ENCODE results near the gene TECPR2. TPM values are rescaled to one million over a fixed set of nuclear protein-coding genes. Genes with fewer than 3 reads are reported as not detected.
A peak's percentile ranks its signal among the peaks of the same experiment; 100 is the strongest.
"Not testable (repeated sequence)": the region's sequence is repeated elsewhere in the genome, so short reads cannot be mapped to it uniquely, and the experiment has no call there.

The TECPR2 gene
- total RNA-seq, 1 donor from 2014 or later, result 12.0 TPM

- H3K4me3 ChIP-seq (ENCODE audit: low read length in 3 of 3), result no peak overlapping the region
Measured at GRCh38 chr14:102518063-102518648, 155.4 kb downstream of the TECPR2 start.

GRCh38 chr14:102519709-102520108 is 157.0 kb downstream of the TECPR2 start:
- H3K27ac ChIP-seq (ENCODE audit: low read depth, low read length); H3K9me3 ChIP-seq (ENCODE audit: control insufficient read depth in 3 of 3, low read length in 3 of 3); H3K4me3 ChIP-seq (ENCODE audit: low read length in 3 of 3); H3K9ac ChIP-seq (ENCODE audit: low read depth in 1 of 3, low read length in 3 of 3); H3K27me3 ChIP-seq (ENCODE audit: control insufficient read depth in 3 of 3, insufficient read depth in 3 of 3, low read length in 3 of 3); H3K36me3 ChIP-seq (ENCODE audit: control insufficient read depth in 3 of 3, insufficient read depth in 3 of 3, low read length in 3 of 3): not testable (repeated sequence)
- peaks cover 10 to 20% (median 10%) of the 10 kb centered on the region in 3 donors for H3K4me1 ChIP-seq (ENCODE audit: control insufficient read depth in 3 of 3, insufficient read depth in 3 of 3, low read length in 3 of 3)

More at GRCh38 chr14:102518063-102518648, 155.4 kb downstream of the TECPR2 start:
- no peaks in the 10 kb centered on the region for H3K27me3 ChIP-seq (ENCODE audit: control insufficient read depth in 3 of 3, insufficient read depth in 3 of 3, low read length in 3 of 3)
- no peaks in the 10 kb centered on the region for H3K36me3 ChIP-seq (ENCODE audit: control insufficient read depth in 3 of 3, insufficient read depth in 3 of 3, low read length in 3 of 3)
- H3K9ac ChIP-seq (ENCODE audit: low read depth in 1 of 3, low read length in 3 of 3), result no peak overlapping the region
- no peaks in the 10 kb centered on the region for H3K9me3 ChIP-seq (ENCODE audit: control insufficient read depth in 3 of 3, low read length in 3 of 3)
- H3K27ac ChIP-seq (ENCODE audit: low read depth, low read length), result no peak overlapping the region
- peaks cover 3 to 10% (median 5%) of the 10 kb centered on the region in 3 donors for H3K4me1 ChIP-seq (ENCODE audit: control insufficient read depth in 3 of 3, insufficient read depth in 3 of 3, low read length in 3 of 3)

- peaks cover 9 to 16% (median 13%) of the 10 kb centered on the region in 3 donors for H3K4me1 ChIP-seq (ENCODE audit: control insufficient read depth in 3 of 3, insufficient read depth in 3 of 3, low read length in 3 of 3)
- no peak overlapping the region for H3K9ac ChIP-seq (ENCODE audit: low read depth in 1 of 3, low read length in 3 of 3)
- H3K9me3 ChIP-seq (ENCODE audit: control insufficient read depth in 3 of 3, low read length in 3 of 3), result no peaks in the 10 kb centered on the region
- H3K4me3 ChIP-seq (ENCODE audit: low read length in 3 of 3), result no peak overlapping the region
- H3K36me3 ChIP-seq (ENCODE audit: control insufficient read depth in 3 of 3, insufficient read depth in 3 of 3, low read length in 3 of 3), result no peaks in the 10 kb centered on the region
- H3K27ac ChIP-seq (ENCODE audit: low read depth, low read length), result no peak overlapping the region
- H3K27me3 ChIP-seq (ENCODE audit: control insufficient read depth in 3 of 3, insufficient read depth in 3 of 3, low read length in 3 of 3), result no peaks in the 10 kb centered on the region
Measured at GRCh38 chr14:102523200-102523568, 160.4 kb downstream of the TECPR2 start.

GRCh38 chr14:102523569-102524450 is 161.1 kb downstream of the TECPR2 start:
- Histone ChIP-seq H3K9ac (ENCODE audit: low read depth in 1 of 3, low read length in 3 of 3) (peak overlapping the region; percentile 60 to 83 (median 66)), H3K27ac (ENCODE audit: low read depth, low read length) (no peak overlapping the region), H3K4me3 (ENCODE audit: low read length in 3 of 3) (peak overlapping the region; percentile 82 to 94 (median 91)), H3K9me3 (ENCODE audit: control insufficient read depth in 3 of 3, low read length in 3 of 3) (no peaks in the 10 kb centered on the region), H3K36me3 (ENCODE audit: control insufficient read depth in 3 of 3, insufficient read depth in 3 of 3, low read length in 3 of 3) (no peaks in the 10 kb centered on the region), H3K27me3 (ENCODE audit: control insufficient read depth in 3 of 3, insufficient read depth in 3 of 3, low read length in 3 of 3) (no peaks in the 10 kb centered on the region), H3K4me1 (ENCODE audit: control insufficient read depth in 3 of 3, insufficient read depth in 3 of 3, low read length in 3 of 3) (peaks cover 9 to 16% (median 13%) of the 10 kb centered on the region in 3 donors)

GRCh38 chr14:102524451-102525218 is 161.9 kb downstream of the TECPR2 start:
- Histone ChIP-seq H3K4me3 (ENCODE audit: low read length in 3 of 3) (peak overlapping the region; percentile 82 to 94 (median 91)), H3K27me3 (ENCODE audit: control insufficient read depth in 3 of 3, insufficient read depth in 3 of 3, low read length in 3 of 3) (no peaks in the 10 kb centered on the region), H3K9ac (ENCODE audit: low read depth in 1 of 3, low read length in 3 of 3) (peak overlapping the region; percentile 60 to 84 (median 83)), H3K4me1 (ENCODE audit: control insufficient read depth in 3 of 3, insufficient read depth in 3 of 3, low read length in 3 of 3) (peaks cover 9 to 16% (median 13%) of the 10 kb centered on the region in 3 donors), H3K36me3 (ENCODE audit: control insufficient read depth in 3 of 3, insufficient read depth in 3 of 3, low read length in 3 of 3) (no peaks in the 10 kb centered on the region), H3K9me3 (ENCODE audit: control insufficient read depth in 3 of 3, low read length in 3 of 3) (no peaks in the 10 kb centered on the region), H3K27ac (ENCODE audit: low read depth, low read length) (peak overlapping the region; percentile 45)

GRCh38 chr14:102525219-102525928 is 162.6 kb downstream of the TECPR2 start:
- peaks cover 9 to 16% (median 13%) of the 10 kb centered on the region in 3 donors for H3K4me1 ChIP-seq (ENCODE audit: control insufficient read depth in 3 of 3, insufficient read depth in 3 of 3, low read length in 3 of 3)
- H3K27me3 ChIP-seq (ENCODE audit: control insufficient read depth in 3 of 3, insufficient read depth in 3 of 3, low read length in 3 of 3), result no peaks in the 10 kb centered on the region
- peak overlapping the region; percentile 45 for H3K27ac ChIP-seq (ENCODE audit: low read depth, low read length)
- H3K36me3 ChIP-seq (ENCODE audit: control insufficient read depth in 3 of 3, insufficient read depth in 3 of 3, low read length in 3 of 3), result no peaks in the 10 kb centered on the region
- H3K9me3 ChIP-seq (ENCODE audit: control insufficient read depth in 3 of 3, low read length in 3 of 3), result no peaks in the 10 kb centered on the region
- H3K9ac ChIP-seq (ENCODE audit: low read depth in 1 of 3, low read length in 3 of 3), result peak overlapping the region; percentile 60 to 84 (median 83)
- peak overlapping the region; percentile 82 to 94 (median 91) for H3K4me3 ChIP-seq (ENCODE audit: low read length in 3 of 3)

- no peak overlapping the region for H3K9ac ChIP-seq (ENCODE audit: low read depth in 1 of 3, low read length in 3 of 3)
- H3K4me1 ChIP-seq (ENCODE audit: control insufficient read depth in 3 of 3, insufficient read depth in 3 of 3, low read length in 3 of 3), result peaks cover 9 to 16% (median 13%) of the 10 kb centered on the region in 3 donors
- no peaks in the 10 kb centered on the region for H3K27me3 ChIP-seq (ENCODE audit: control insufficient read depth in 3 of 3, insufficient read depth in 3 of 3, low read length in 3 of 3)
- H3K9me3 ChIP-seq (ENCODE audit: control insufficient read depth in 3 of 3, low read length in 3 of 3), result no peaks in the 10 kb centered on the region
- peak overlapping the region in 1 of 3 donors; percentile 91 for H3K4me3 ChIP-seq (ENCODE audit: low read length in 3 of 3)
- no peak overlapping the region for H3K27ac ChIP-seq (ENCODE audit: low read depth, low read length)
- no peaks in the 10 kb centered on the region for H3K36me3 ChIP-seq (ENCODE audit: control insufficient read depth in 3 of 3, insufficient read depth in 3 of 3, low read length in 3 of 3)
Measured at GRCh38 chr14:102525929-102526497, 163.3 kb downstream of the TECPR2 start.

- Histone ChIP-seq H3K36me3 (ENCODE audit: control insufficient read depth in 3 of 3, insufficient read depth in 3 of 3, low read length in 3 of 3) (no peaks in the 10 kb centered on the region), H3K4me1 (ENCODE audit: control insufficient read depth in 3 of 3, insufficient read depth in 3 of 3, low read length in 3 of 3) (peaks cover 9 to 16% (median 11%) of the 10 kb centered on the region in 3 donors), H3K4me3 (ENCODE audit: low read length in 3 of 3) (no peak overlapping the region), H3K9me3 (ENCODE audit: control insufficient read depth in 3 of 3, low read length in 3 of 3) (no peaks in the 10 kb centered on the region), H3K27ac (ENCODE audit: low read depth, low read length) (no peak overlapping the region), H3K27me3 (ENCODE audit: control insufficient read depth in 3 of 3, insufficient read depth in 3 of 3, low read length in 3 of 3) (no peaks in the 10 kb centered on the region), H3K9ac (ENCODE audit: low read depth in 1 of 3, low read length in 3 of 3) (no peak overlapping the region)
Measured at GRCh38 chr14:102528431-102529170, 165.9 kb downstream of the TECPR2 start.
